Spleen (tissue), 11 donors: ENCODE measurements around the gene PRDM16. TPM values are rescaled to one million over a fixed set of nuclear protein-coding genes. Genes with fewer than 3 reads are reported as not detected.
A peak's percentile ranks its signal among the peaks of the same experiment; 100 is the strongest.

Source experiments
- DNase-seq: peaks from one replicate; pipeline ENCODE4 v3.0.0-alpha.2; 2020
- H3K27ac ChIP-seq, 8 donors: fragments of 200-600 bp; sonication (generic) in 7 of 8; 1 replicate in 4 of 8; 2 replicates in 4 of 8; pipeline versions ENCODE4 v1.5.0 to v1.8.0; 2016 to 2021; ENCODE audit warnings: inconsistent platforms in 4 of 8, mild to moderate bottlenecking in 4 of 8, moderate library complexity in 1 of 8
- H3K27me3 ChIP-seq, 7 donors: fragments of 200-600 bp; sonication (generic) in 6 of 7; replicated peaks in 1 of 7; 1 replicate in 4 of 7; 2 replicates in 3 of 7; pipeline versions ENCODE4 v1.5.0 to v1.8.0; 2016 to 2021; ENCODE audit warnings: inconsistent platforms in 3 of 7, mild to moderate bottlenecking in 1 of 7
- H3K36me3 ChIP-seq, 6 donors: fragments of 200-600 bp; sonication (generic) in 5 of 6; 1 replicate in 4 of 6; 2 replicates in 2 of 6; pipeline versions ENCODE4 v1.5.0 to v1.8.0; 2016 to 2021; ENCODE audit warnings: inconsistent platforms in 2 of 6
- H3K4me1 ChIP-seq, 6 donors: fragments of 200-600 bp; sonication (generic) in 5 of 6; 1 replicate in 3 of 6; 2 replicates in 3 of 6; pipeline versions ENCODE4 v1.5.0 to v1.8.0; 2016 to 2021; ENCODE audit warnings: inconsistent platforms in 3 of 6
- H3K4me3 ChIP-seq, 8 donors: fragments of 200-600 bp; sonication (generic) in 7 of 8; 1 replicate in 4 of 8; 2 replicates in 4 of 8; pipeline versions ENCODE4 v1.5.0 to v1.8.0; 2016 to 2021; ENCODE audit warnings: inconsistent platforms in 4 of 8, mild to moderate bottlenecking in 4 of 8, moderate library complexity in 2 of 8
- H3K9me3 ChIP-seq, 8 donors: fragments of 200-600 bp; sonication (generic) in 7 of 8; 1 replicate in 4 of 8; 2 replicates in 4 of 8; pipeline versions ENCODE4 v1.5.0 to v1.8.0; 2016 to 2021; ENCODE audit warnings: inconsistent platforms in 4 of 8
- POLR2A ChIP-seq, 3 donors: fragments of 450-650 bp; IDR thresholded peaks; one replicate each; pipeline ENCODE4 v1.5.1; 2017; ENCODE audit warnings: antibody characterized with exemption in 3 of 3, mild to moderate bottlenecking in 1 of 3
- POLR2AphosphoS5 ChIP-seq, 3 donors: sonication (generic); formaldehyde crosslinking; IDR thresholded peaks; one replicate each; pipeline ENCODE4 v1.5.1; 2017; ENCODE audit warnings: antibody characterized with exemption in 3 of 3
- WGBS, 5 donors: extraction: QIAGEN DNeasy Blood & Tissue Kit in 3 of 5; methylation state at CpG; one replicate each; pipeline versions ENCODE4 v1.1.5 to v1.1.7; 2013 to 2018; 5-methylcytosine and 5-hydroxymethylcytosine counted together
- intact Hi-C: fragments of 100-400 bp; cut with DNase I; formaldehyde crosslinking; loops from one replicate; pipeline ENCODE4 v1.15.0; 2023; ENCODE audit warnings: low total_unique reads
- polyA plus RNA-seq, 3 donors: library from polyadenylated mRNA; stranded (reverse); fragments of 200-250 nt; gene quantifications; one replicate each; pipeline ENCODE4 v1.2.1, GENCODE V29; 2013
- total RNA-seq, 7 donors: library from RNA; depleted of rRNA in 3 of 7; stranded (reverse); fragments of >200 nt in 3 of 7; fragmentation: NEBNext Ultra II Directional in 4 of 7; extraction: Animal tissue kit (Norgen Biotek cat#: 25700) in 4 of 7; gene quantifications; one replicate each; pipeline versions ENCODE4 v1.1.0 to v1.2.1, GENCODE V29; 2016 to 2021
- TF ChIP-seq, protein P1 (sequence below), 11 experiments: fragments of 200-600 bp in 7 of 11; fragments of 450-650 bp in 4 of 11; sonication (generic) in 4 of 11; IDR thresholded peaks in 8 of 11; conservative IDR thresholded peaks in 3 of 11; 1 replicate in 7 of 11; 2 replicates in 4 of 11; pipeline versions ENCODE4 v1.4.0 to v1.8.0; 2016 to 2021; ENCODE audit warnings: antibody characterized with exemption in 11 of 11, inconsistent platforms in 4 of 11, mild to moderate bottlenecking in 1 of 11
- donor health status: healthy with polysubstance abuse.
- donor health status: DM: no; HTN: no; CAD: no; lungs with moderate emphysema.
- donor health status: DM: no; HTN: no; CAD: no.
- donor health status: Bipolar disorder and iron deficiency.
- donor health status: healthy.
- donor health status: DM: no; HTN: no; CAD: no.
- donor health status: DM: yes; HTN: yes; CAD: no.

The PRDM16 gene
- total and polyA plus RNA-seq, 10 donors: 0.43 to 3.2 (median 1.4) TPM

DNA sequence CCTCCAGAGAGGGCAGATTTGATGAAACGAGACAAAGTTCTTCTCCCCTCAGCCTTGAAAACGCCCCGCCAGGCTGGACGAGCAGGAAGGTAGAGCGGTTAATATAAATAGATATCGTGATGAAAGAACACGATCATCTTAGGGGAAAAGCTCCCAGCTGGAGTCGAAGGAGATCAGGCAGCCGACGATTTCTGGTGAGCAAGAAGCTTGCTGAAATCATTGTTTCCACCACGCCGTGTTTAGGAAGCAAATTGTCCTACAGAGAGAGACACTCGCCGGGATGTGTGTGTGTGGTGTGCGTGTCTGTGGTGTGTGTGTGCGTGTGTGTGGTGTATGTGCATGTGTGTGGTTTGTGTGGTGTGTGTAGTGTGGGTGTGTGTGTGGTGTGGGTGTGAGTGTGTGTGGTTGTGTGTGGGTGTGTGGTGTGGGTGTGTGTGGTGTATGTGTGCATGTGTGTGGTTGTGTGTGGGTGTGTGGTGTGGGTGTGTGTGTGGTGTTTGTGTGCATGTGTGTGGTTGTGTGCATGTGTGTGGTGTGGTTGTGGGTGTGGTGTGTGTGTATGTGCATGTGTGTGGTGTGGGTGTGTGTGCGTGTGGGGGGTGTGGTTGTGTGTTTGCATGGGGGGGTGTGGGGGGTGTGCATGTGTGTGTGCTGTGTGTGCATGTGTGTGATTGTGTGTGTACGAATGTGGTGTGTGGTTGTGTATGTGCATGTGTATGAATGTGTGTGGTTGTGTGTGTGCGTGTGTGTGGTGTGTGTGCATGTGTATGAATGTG lies 340.6 kb downstream of the PRDM16 start:
- Histone ChIP-seq H3K27me3 (peaks cover 0 to 38% (median 0%) of the 10 kb centered on the region in 7 donors), H3K36me3 (no peaks in the 10 kb centered on the region), H3K27ac (no peak overlapping the region), H3K9me3 (no peaks in the 10 kb centered on the region), H3K4me1 (no peaks in the 10 kb centered on the region), H3K4me3 (no peak overlapping the region)
- DNase-seq: no peak
- 82 to 91% (median 87%) methylated on average over 18 to 19 of the region's 19 CpGs for WGBS, 5 donors
- TF ChIP-seq POLR2AphosphoS5 (IDR thresholded peaks at IDR 0.05) (no peak), POLR2A (IDR thresholded peaks at IDR 0.05) (no peak)
- TF ChIP-seq, protein P1, sequence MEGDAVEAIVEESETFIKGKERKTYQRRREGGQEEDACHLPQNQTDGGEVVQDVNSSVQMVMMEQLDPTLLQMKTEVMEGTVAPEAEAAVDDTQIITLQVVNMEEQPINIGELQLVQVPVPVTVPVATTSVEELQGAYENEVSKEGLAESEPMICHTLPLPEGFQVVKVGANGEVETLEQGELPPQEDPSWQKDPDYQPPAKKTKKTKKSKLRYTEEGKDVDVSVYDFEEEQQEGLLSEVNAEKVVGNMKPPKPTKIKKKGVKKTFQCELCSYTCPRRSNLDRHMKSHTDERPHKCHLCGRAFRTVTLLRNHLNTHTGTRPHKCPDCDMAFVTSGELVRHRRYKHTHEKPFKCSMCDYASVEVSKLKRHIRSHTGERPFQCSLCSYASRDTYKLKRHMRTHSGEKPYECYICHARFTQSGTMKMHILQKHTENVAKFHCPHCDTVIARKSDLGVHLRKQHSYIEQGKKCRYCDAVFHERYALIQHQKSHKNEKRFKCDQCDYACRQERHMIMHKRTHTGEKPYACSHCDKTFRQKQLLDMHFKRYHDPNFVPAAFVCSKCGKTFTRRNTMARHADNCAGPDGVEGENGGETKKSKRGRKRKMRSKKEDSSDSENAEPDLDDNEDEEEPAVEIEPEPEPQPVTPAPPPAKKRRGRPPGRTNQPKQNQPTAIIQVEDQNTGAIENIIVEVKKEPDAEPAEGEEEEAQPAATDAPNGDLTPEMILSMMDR (IDR thresholded peaks at IDR 0.05 in 8 of 11, conservative IDR thresholded peaks at IDR 0.05 in 3 of 11): no peak
- intact Hi-C loops: no loop called here

DNA sequence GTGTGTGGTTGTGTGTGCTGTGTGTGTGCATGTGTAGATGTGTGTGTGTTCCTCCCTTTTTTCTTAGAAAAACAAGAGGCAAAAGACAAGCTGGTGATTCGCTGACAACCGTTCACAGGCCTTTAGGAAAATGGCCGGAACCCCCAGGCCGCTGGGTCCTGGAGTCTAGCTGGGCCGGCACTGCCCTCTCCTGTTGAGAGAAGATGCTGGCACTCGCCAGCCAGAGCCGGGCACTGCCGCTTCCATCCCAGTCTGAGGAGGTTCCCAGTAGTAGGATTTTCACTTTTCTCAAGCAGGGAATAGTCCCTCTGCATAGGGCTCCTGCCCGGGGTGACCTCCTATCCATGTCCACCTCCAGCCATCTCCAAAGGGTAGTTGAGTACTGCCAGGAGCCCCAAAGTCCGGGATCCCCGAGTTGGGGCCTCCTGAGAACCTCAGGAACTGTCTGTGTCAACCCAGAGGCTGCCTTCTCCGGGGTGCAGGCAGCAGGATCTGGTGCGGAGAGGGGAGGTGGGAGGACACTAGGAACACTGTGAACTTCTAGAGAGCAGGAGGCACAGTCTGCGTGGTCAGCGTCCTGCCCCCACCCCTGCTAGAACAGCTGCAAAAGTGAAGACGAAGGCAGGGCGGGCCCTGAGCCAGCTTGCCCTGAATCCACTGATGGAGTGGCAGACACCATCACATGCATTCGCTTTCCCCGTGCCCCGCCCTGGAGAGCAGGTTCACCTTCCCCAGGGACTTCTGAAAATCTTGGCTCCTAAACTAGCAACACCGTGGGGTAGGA lies 341.3 kb downstream of the PRDM16 start:
- intact Hi-C loops: no loop called here
- DNase-seq: no peak
- TF ChIP-seq POLR2A (IDR thresholded peaks at IDR 0.05): no peak
- TF ChIP-seq, protein P1 (IDR thresholded peaks at IDR 0.05 in 8 of 11, conservative IDR thresholded peaks at IDR 0.05 in 3 of 11): peak in 8 of 11 experiments; percentile 28 to 58 (median 40)

DNA sequence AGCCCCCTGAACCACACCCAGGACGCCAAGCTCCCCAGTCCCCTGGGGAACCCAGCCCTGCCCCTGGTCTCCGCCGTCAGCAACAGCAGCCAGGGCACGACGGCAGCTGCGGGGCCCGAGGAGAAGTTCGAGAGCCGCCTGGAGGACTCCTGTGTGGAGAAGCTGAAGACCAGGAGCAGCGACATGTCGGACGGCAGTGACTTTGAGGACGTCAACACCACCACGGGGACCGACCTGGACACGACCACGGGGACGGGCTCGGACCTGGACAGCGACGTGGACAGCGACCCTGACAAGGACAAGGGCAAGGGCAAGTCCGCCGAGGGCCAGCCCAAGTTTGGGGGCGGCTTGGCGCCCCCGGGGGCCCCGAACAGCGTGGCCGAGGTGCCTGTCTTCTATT lies 342.8 kb downstream of the PRDM16 start:
- H3K27ac ChIP-seq: no peak overlapping the region
- H3K9me3 ChIP-seq: peaks cover 0 to 10% (median 8%) of the 10 kb centered on the region in 8 donors
- no peak for DNase-seq
- no peaks in the 10 kb centered on the region for H3K4me1 ChIP-seq
- H3K27me3 ChIP-seq: peaks cover 0 to 47% (median 0%) of the 10 kb centered on the region in 7 donors
- TF ChIP-seq POLR2AphosphoS5 (IDR thresholded peaks at IDR 0.05) (no peak), POLR2A (IDR thresholded peaks at IDR 0.05) (no peak)
- TF ChIP-seq, protein P1 (IDR thresholded peaks at IDR 0.05 in 8 of 11, conservative IDR thresholded peaks at IDR 0.05 in 3 of 11): no peak
- intact Hi-C loops: no loop called here
- WGBS, 5 donors: 89 to 96% (median 93%) methylated on average over 9 to 30 of the region's 30 CpGs
- no peaks in the 10 kb centered on the region for H3K36me3 ChIP-seq
- no peak overlapping the region for H3K4me3 ChIP-seq

More for the DNA sequence above, 341.3 kb downstream of the PRDM16 start:
- Histone ChIP-seq H3K36me3 (no peaks in the 10 kb centered on the region), H3K27ac (no peak overlapping the region), H3K27me3 (peaks cover 0 to 39% (median 0%) of the 10 kb centered on the region in 7 donors), H3K4me1 (no peaks in the 10 kb centered on the region), H3K9me3 (no peaks in the 10 kb centered on the region), H3K4me3 (no peak overlapping the region)
- 70 to 83% (median 80%) methylated on average over 15 to 21 of the region's 21 CpGs for WGBS, 5 donors

DNA sequence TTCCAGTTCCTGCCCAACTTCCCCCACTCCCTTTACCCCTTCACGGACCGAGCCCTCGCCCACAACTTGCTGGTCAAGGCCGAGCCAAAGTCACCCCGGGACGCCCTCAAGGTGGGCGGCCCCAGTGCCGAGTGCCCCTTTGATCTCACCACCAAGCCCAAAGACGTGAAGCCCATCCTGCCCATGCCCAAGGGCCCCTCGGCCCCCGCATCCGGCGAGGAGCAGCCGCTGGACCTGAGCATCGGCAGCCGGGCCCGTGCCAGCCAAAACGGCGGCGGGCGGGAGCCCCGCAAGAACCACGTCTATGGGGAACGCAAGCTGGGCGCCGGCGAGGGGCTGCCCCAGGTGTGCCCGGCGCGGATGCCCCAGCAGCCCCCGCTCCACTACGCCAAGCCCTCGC lies 343.4 kb downstream of the PRDM16 start:
- intact Hi-C loops: no loop called here
- no peak for DNase-seq
- Histone ChIP-seq H3K4me3 (no peak overlapping the region), H3K27me3 (peaks cover 0 to 52% (median 0%) of the 10 kb centered on the region in 7 donors), H3K36me3 (no peaks in the 10 kb centered on the region), H3K4me1 (no peaks in the 10 kb centered on the region), H3K9me3 (peaks cover 0 to 15% (median 14%) of the 10 kb centered on the region in 8 donors), H3K27ac (no peak overlapping the region)
- TF ChIP-seq, protein P1 (IDR thresholded peaks at IDR 0.05 in 8 of 11, conservative IDR thresholded peaks at IDR 0.05 in 3 of 11): no peak
- no peak for TF ChIP-seq POLR2A (IDR thresholded peaks at IDR 0.05)
- no peak for TF ChIP-seq POLR2AphosphoS5 (IDR thresholded peaks at IDR 0.05)
- WGBS, 5 donors: 88 to 95% (median 93%) methylated on average over 29 to 33 of the region's 33 CpGs
